MG63 (cell line): ENCODE results near the gene ENTPD7. TPM values are rescaled to one million over a fixed set of nuclear protein-coding genes. Genes with fewer than 3 reads are reported as not detected.
A peak's percentile ranks its signal among the peaks of the same experiment; 100 is the strongest.
"Not testable (repeated sequence)": the region's sequence is repeated elsewhere in the genome, so short reads cannot be mapped to it uniquely, and the experiment has no call there.

Experiments
- DNase-seq: peaks from one replicate; pipeline ENCODE4 v3.0.0-alpha.2; 2020
- H3K27me3 ChIP-seq: fragments of 250-450 bp; sonication (Bioruptor Pico); 2 replicates; pipeline ENCODE4 v1.5.1; 2020; ENCODE audit warnings: mild to moderate bottlenecking, moderate library complexity
- H3K36me3 ChIP-seq: fragments of 250-450 bp; sonication (Bioruptor Pico); 2 replicates; pipeline ENCODE4 v1.5.1; 2020; ENCODE audit warnings: mild to moderate bottlenecking, moderate library complexity
- H3K4me3 ChIP-seq: fragments of 250-450 bp; sonication (Bioruptor Pico); 2 replicates; pipeline ENCODE4 v1.5.1; 2020; ENCODE audit warnings: mild to moderate bottlenecking, moderate library complexity
- H3K9me3 ChIP-seq: fragments of 250-450 bp; sonication (Bioruptor Pico); 2 replicates; pipeline ENCODE4 v1.5.1; 2020; ENCODE audit warnings: mild to moderate bottlenecking, moderate library complexity
- total RNA-seq: library from RNA; depleted of rRNA; stranded (reverse); fragments of >200 nt; shearing (Covaris generic); gene quantifications from 2 replicates; pipeline ENCODE4 v1.2.3, GENCODE V29; 2014; ENCODE audit warnings: low replicate concordance

The ENTPD7 gene
- total RNA-seq, 1 experiment from 2014 or later: 11.8 TPM

GRCh38 chr10:99711129-99711719 is 51.9 kb downstream of the ENTPD7 start:
- no peaks in the 10 kb centered on the region for H3K27me3 ChIP-seq
- H3K4me3 ChIP-seq: no peak overlapping the region
- H3K9me3 ChIP-seq: no peaks in the 10 kb centered on the region
- DNase-seq: no peak
- peaks cover 70% of the 10 kb centered on the region for H3K36me3 ChIP-seq

GRCh38 chr10:99714446-99714845 is 55.1 kb downstream of the ENTPD7 start:
- H3K27me3 ChIP-seq: no peaks in the 10 kb centered on the region
- H3K4me3 ChIP-seq: no peak overlapping the region
- H3K9me3 ChIP-seq: no peaks in the 10 kb centered on the region
- no peak for DNase-seq
- peaks cover 77% of the 10 kb centered on the region for H3K36me3 ChIP-seq

- no peak for DNase-seq
- Histone ChIP-seq H3K27me3 (no peaks in the 10 kb centered on the region), H3K9me3 (no peaks in the 10 kb centered on the region), H3K36me3 (peaks cover 87% of the 10 kb centered on the region), H3K4me3 (no peak overlapping the region)
Measured at GRCh38 chr10:99720387-99720786, 61.1 kb downstream of the ENTPD7 start.

GRCh38 chr10:99730026-99730425 is 70.7 kb downstream of the ENTPD7 start:
- DNase-seq: no peak
- H3K9me3 ChIP-seq: no peaks in the 10 kb centered on the region; the same call in 1 of the 2 replicates

DNA sequence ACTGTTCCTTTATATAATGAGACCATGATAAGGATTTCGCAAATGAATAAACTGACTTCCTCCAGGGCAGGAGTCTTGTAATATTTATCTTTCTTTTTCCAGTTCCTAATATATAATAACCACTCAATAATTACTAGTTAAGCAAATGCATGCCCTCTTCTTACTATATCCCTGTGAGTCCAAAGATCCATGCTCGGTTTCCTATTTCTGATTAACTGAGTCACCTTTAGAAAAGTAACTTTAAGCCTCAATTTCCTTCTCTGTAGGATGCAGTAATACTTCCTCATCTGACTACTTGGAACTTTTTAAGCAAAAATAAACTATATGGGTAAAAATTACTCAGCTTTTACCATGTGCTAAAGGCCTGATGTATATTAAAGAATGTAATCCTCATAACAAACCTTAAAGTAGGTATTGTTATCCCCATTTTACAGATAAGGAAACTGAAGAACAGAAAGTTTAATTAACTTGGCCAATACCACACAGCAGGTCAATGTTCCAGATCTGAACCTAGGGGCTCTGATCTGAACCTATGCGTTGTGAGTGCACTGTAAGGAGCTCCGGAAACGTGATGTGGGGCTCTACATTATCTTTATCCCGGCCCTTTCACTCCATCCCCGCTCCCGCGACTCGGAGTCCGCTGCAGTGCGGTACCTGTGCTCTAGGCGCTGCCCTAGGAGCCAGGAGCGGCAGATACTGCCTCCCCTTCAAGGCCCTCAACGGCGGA is 72.2 kb downstream of the ENTPD7 start:
- Histone ChIP-seq H3K36me3 (peaks cover 37% of the 10 kb centered on the region), H3K27me3 (no peaks in the 10 kb centered on the region), H3K4me3 (peak overlapping the region; percentile 100), H3K9me3 (no peaks in the 10 kb centered on the region; the same call in 1 of the 2 replicates)
- DNase-seq: no peak

More at GRCh38 chr10:99730026-99730425, 70.7 kb downstream of the ENTPD7 start:
- Histone ChIP-seq H3K4me3 (no peak overlapping the region), H3K36me3 (peaks cover 33% of the 10 kb centered on the region), H3K27me3 (no peaks in the 10 kb centered on the region)

- Histone ChIP-seq H3K4me3 (peak within 1 kb of the TSS; percentile 100), H3K27me3 (no peaks in the 10 kb centered on the region), H3K9me3 (no peaks in the 10 kb centered on the region; the same call in 1 of the 2 replicates), H3K36me3 (peaks cover 40% of the 10 kb centered on the region)
- DNase-seq: peak; percentile 96
Measured at GRCh38 chr10:99732033-99732842, 72.9 kb downstream of the ENTPD7 start, which contains the start of the genes COX15 and CUTC. TSS of gene COX15 (minus strand) at chr10:99732127. CDS start at chr10:99732049, 78 bp downstream. TSS of gene CUTC (plus strand) at chr10:99732234. CDS start at chr10:99732349, 115 bp downstream.

DNA sequence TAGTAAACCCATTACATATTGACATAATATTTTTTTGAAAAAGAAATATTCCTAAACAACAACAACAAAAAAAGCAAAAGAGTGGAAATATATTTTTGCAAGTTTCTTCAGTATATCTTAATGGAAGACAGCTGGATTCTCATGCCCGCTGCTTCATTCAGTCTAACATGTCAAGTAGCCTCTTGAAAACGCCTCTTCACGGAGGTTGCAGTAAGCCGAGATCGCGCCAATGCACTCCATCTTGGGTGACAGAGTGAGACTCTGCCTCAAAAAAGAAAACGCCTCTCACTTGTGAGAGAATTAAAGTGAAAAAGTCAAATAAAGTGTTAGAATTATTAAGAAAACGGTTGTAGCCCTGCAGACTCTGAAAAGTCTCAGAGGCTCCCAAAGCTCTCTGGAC is 74.1 kb downstream of the ENTPD7 start:
- DNase-seq: no peak
- H3K4me3 ChIP-seq: peak overlapping the region; percentile 100

GRCh38 chr10:99734111-99734510 is 74.8 kb downstream of the ENTPD7 start:
- not testable (repeated sequence) for DNase-seq, H3K27me3 ChIP-seq, H3K4me3 ChIP-seq, H3K9me3 ChIP-seq
- H3K36me3 ChIP-seq: peaks cover 49% of the 10 kb centered on the region

More for the DNA sequence above, 74.1 kb downstream of the ENTPD7 start:
- Histone ChIP-seq H3K9me3 (no peaks in the 10 kb centered on the region; the same call in 1 of the 2 replicates), H3K36me3 (peaks cover 45% of the 10 kb centered on the region), H3K27me3 (no peaks in the 10 kb centered on the region)

DNA sequence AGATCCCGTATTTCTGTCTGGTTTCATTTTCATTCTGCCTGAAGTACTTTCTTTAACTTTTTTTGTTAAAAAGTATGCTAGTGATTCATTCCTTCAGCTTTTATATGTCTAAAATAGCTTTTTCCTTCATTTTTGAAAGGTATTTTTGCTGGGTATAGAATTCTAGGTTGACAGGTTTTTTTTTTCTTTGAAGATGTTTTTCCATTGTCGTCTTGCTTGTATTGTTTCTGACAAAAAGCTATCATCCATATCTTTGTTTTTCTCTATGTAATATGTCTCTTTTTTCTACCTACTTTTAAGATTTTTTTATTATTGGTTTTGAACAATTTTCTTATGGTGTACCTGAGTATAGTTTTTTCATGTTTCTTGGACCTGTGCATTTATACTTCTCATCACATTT is 81.0 kb downstream of the ENTPD7 start:
- Histone ChIP-seq H3K36me3 (peaks cover 99% of the 10 kb centered on the region), H3K27me3 (no peaks in the 10 kb centered on the region), H3K4me3 (no peak overlapping the region), H3K9me3 (peaks cover 15% of the 10 kb centered on the region)
- DNase-seq: no peak

DNA sequence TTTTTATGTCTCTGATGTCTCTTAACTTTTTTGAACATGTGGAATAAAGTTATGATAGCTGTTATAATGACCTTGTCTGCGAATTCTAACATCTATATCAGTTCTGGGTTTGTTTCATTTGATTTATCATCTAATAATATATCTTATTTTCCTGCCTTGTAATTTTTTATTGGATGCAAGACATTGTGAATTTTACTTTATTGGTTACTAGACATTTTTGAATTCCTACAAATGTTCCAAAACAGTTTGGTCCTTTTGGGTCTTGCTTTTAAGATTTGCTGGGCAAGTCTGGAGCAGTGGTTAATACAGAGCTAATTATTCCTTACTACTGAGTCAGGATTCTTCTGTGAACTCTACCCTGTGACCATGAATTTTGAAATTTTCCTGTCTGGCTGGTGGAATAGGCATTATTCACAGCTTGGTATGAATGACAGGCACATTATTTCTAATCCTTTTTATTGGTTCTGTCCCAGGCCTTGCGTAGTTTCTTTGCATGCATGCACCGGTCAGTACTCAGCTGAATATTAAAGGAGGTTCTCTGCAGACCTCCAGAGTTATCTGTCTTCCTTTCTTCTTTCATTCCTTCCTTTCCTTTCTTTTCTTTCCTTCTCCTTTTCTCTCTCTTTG is 81.7 kb downstream of the ENTPD7 start:
- Histone ChIP-seq H3K9me3 (peaks cover 15% of the 10 kb centered on the region), H3K27me3 (no peaks in the 10 kb centered on the region), H3K36me3 (peaks cover 99% of the 10 kb centered on the region), H3K4me3 (no peak overlapping the region)
- no peak for DNase-seq

GRCh38 chr10:99742254-99742653 is 82.9 kb downstream of the ENTPD7 start:
- Histone ChIP-seq H3K27me3 (no peaks in the 10 kb centered on the region), H3K36me3 (peaks cover 98% of the 10 kb centered on the region), H3K4me3 (no peak overlapping the region), H3K9me3 (peaks cover 15% of the 10 kb centered on the region)
- no peak for DNase-seq

GRCh38 chr10:99742701-99743100 is 83.4 kb downstream of the ENTPD7 start:
- peaks cover 98% of the 10 kb centered on the region for H3K36me3 ChIP-seq

DNA sequence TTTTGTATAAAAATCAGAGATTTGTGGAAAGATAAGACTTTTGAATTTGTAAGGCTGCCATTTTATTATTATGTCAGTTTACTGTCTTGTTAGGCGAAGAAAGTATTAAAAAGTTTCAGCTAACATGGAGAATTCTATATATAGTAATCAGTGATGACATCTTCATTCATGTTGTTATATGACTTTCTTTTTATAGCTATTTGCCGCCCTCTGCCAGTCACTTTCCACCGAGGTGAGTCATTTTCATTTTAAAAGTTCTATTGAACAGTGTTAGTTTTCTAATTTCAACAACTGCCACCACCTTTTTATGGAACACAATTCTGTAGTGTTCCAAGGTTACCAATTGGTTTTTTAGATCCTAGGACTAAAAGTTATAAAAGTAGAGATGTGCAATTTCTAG is 84.5 kb downstream of the ENTPD7 start:
- H3K36me3 ChIP-seq: peaks cover 99% of the 10 kb centered on the region

More at GRCh38 chr10:99742701-99743100, 83.4 kb downstream of the ENTPD7 start:
- no peaks in the 10 kb centered on the region for H3K27me3 ChIP-seq
- no peak overlapping the region for H3K4me3 ChIP-seq
- DNase-seq: no peak
- H3K9me3 ChIP-seq: peaks cover 15% of the 10 kb centered on the region

GRCh38 chr10:99746166-99746565 is 86.9 kb downstream of the ENTPD7 start:
- H3K9me3 ChIP-seq, H3K4me3 ChIP-seq, H3K27me3 ChIP-seq, DNase-seq: not testable (repeated sequence)
- H3K36me3 ChIP-seq: peaks cover 99% of the 10 kb centered on the region

More for the DNA sequence above, 84.5 kb downstream of the ENTPD7 start:
- no peak for DNase-seq
- Histone ChIP-seq H3K4me3 (no peak overlapping the region), H3K9me3 (peaks cover 15% of the 10 kb centered on the region), H3K27me3 (no peaks in the 10 kb centered on the region)

GRCh38 chr10:99748823-99749451 is 89.6 kb downstream of the ENTPD7 start:
- Histone ChIP-seq H3K9me3 (no peaks in the 10 kb centered on the region), H3K36me3 (peaks cover 97% of the 10 kb centered on the region), H3K27me3 (no peaks in the 10 kb centered on the region), H3K4me3 (no peak overlapping the region)
- DNase-seq: no peak

DNA sequence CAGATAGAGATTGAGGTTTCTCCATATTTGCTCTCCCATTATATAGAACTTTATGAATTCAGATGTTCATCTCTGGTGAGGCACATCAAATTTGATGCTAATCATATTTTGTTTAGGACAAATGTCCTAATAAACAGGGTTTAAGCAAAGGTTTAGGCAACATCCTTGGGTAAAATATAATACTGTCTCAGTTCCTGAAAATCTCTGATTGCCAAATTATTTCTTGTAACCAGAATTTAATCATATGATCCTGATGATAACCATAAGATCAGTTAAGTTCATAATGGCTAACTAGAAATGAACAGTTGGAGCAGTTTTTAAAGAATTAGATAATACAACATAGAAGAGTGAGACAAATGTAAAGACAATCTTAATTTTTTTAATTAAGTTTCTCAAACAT is 91.3 kb downstream of the ENTPD7 start:
- Histone ChIP-seq H3K36me3 (peaks cover 97% of the 10 kb centered on the region), H3K27me3 (no peaks in the 10 kb centered on the region), H3K9me3 (no peaks in the 10 kb centered on the region), H3K4me3 (no peak overlapping the region)
- DNase-seq: no peak
